Gastroesophageal sphincter (tissue), 4 donors: ENCODE results near the gene TBRG4. TPM values are rescaled to one million over a fixed set of nuclear protein-coding genes. Genes with fewer than 3 reads are reported as not detected.

Experiments
- ATAC-seq: fragments of 150-250 bp; one replicate; pipeline ENCODE4 v1.9.1; 2016; ENCODE audit warnings: mild to moderate bottlenecking, moderate library complexity
- H3K27ac ChIP-seq, 4 donors: fragments of 200-600 bp; sonication (generic) in 3 of 4; 1 replicate in 3 of 4; 2 replicates in 1 of 4; pipeline ENCODE4 v1.5.1; 2016 to 2019
- H3K27me3 ChIP-seq: fragments of 200-600 bp; sonication (generic); one replicate; pipeline ENCODE4 v1.5.1; 2019
- H3K36me3 ChIP-seq, 2 donors: fragments of 200-600 bp; sonication (generic); one replicate each; pipeline ENCODE4 v1.5.1; 2019; ENCODE audit warnings: control low read depth in 1 of 2
- H3K4me1 ChIP-seq, 3 donors: fragments of 200-600 bp; sonication (generic); 1 replicate in 2 of 3; 2 replicates in 1 of 3; pipeline ENCODE4 v1.5.1; 2016 to 2019; ENCODE audit warnings: control low read depth in 2 of 3
- H3K4me3 ChIP-seq, 2 donors: fragments of 200-600 bp; sonication (generic); one replicate each; pipeline ENCODE4 v1.5.1; 2019; ENCODE audit warnings: mild to moderate bottlenecking in 1 of 2, moderate library complexity in 1 of 2
- H3K9me3 ChIP-seq, 3 donors: fragments of 200-600 bp; sonication (generic); one replicate each; pipeline ENCODE4 v1.5.1; 2017 to 2019; ENCODE audit warnings: control low read depth in 2 of 3
- EP300 ChIP-seq: sonication (generic); formaldehyde crosslinking; IDR thresholded peaks from one replicate; pipeline ENCODE4 v1.6.1; 2017; ENCODE audit warnings: antibody characterized with exemption, mild to moderate bottlenecking
- POLR2A ChIP-seq, 2 donors: fragments of 450-650 bp; IDR thresholded peaks; one replicate each; pipeline ENCODE4 v1.6.1; 2017; ENCODE audit warnings: antibody characterized with exemption in 2 of 2, mild to moderate bottlenecking in 2 of 2, moderate library complexity in 1 of 2
- POLR2AphosphoS5 ChIP-seq: sonication (generic); formaldehyde crosslinking; IDR thresholded peaks from one replicate; pipeline ENCODE4 v1.6.1; 2017; ENCODE audit warnings: antibody characterized with exemption
- WGBS, 2 donors: methylation state at CpG; one replicate each; pipeline ENCODE4 v1.1.5; 2018; ENCODE audit warnings: low coverage in 1 of 2; 5-methylcytosine and 5-hydroxymethylcytosine counted together
- total RNA-seq, 4 donors: library from RNA; depleted of rRNA; stranded (reverse); fragments of >200 nt; gene quantifications; one replicate each; pipeline ENCODE4 v1.1.0, GENCODE V29; 2016
- TF ChIP-seq, protein P1 (sequence below), 4 experiments: fragments of 200-600 bp in 2 of 4; fragments of 450-650 bp in 2 of 4; sonication (generic) in 1 of 4; IDR thresholded peaks; one replicate each; pipeline ENCODE4 v1.5.1; 2017 to 2019; ENCODE audit warnings: antibody characterized with exemption in 4 of 4, mild to moderate bottlenecking in 2 of 4, moderate library complexity in 2 of 4

The TBRG4 gene
- total RNA-seq, 4 donors from 2014 or later: 38.7 to 66.6 (median 54.7) TPM

DNA sequence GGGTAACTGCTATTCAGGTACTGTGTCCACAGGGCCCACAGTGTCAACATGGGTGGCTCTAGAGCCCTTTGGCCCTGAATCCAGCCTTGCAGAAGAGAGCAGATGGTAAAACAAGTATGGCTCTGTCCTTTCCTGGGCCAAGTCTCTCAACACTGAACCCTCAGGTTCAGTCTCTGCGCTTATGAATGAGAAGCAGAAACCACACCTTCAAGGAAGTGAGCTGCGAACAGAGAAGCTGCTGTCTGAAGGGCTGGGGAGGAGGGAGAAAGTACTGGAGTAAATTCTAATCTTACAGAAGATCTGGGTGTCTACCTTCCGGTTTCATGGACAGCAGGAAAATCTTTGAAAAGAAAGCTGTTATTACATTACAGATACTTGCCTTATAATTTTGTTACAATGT is 4.1 kb downstream of the TBRG4 start:
- TF ChIP-seq, protein P1, sequence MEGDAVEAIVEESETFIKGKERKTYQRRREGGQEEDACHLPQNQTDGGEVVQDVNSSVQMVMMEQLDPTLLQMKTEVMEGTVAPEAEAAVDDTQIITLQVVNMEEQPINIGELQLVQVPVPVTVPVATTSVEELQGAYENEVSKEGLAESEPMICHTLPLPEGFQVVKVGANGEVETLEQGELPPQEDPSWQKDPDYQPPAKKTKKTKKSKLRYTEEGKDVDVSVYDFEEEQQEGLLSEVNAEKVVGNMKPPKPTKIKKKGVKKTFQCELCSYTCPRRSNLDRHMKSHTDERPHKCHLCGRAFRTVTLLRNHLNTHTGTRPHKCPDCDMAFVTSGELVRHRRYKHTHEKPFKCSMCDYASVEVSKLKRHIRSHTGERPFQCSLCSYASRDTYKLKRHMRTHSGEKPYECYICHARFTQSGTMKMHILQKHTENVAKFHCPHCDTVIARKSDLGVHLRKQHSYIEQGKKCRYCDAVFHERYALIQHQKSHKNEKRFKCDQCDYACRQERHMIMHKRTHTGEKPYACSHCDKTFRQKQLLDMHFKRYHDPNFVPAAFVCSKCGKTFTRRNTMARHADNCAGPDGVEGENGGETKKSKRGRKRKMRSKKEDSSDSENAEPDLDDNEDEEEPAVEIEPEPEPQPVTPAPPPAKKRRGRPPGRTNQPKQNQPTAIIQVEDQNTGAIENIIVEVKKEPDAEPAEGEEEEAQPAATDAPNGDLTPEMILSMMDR (IDR thresholded peaks at IDR 0.05): no peak
- no peak for TF ChIP-seq POLR2A (IDR thresholded peaks at IDR 0.05)
- no peak for TF ChIP-seq POLR2AphosphoS5
- no peak for TF ChIP-seq EP300
- WGBS, 2 donors: 42 to 100% methylated on average over 2 to 3 of the region's 3 CpGs
- no peaks in the 10 kb centered on the region for H3K27me3 ChIP-seq
- no peaks in the 10 kb centered on the region for H3K9me3 ChIP-seq
- H3K4me1 ChIP-seq: peaks cover 0 to 59% (median 21%) of the 10 kb centered on the region in 3 donors
- H3K36me3 ChIP-seq: peaks cover 2 to 72% of the 10 kb centered on the region in 2 donors
- no peak for ATAC-seq
- H3K27ac ChIP-seq: no peak overlapping the region
- no peak overlapping the region for H3K4me3 ChIP-seq

DNA sequence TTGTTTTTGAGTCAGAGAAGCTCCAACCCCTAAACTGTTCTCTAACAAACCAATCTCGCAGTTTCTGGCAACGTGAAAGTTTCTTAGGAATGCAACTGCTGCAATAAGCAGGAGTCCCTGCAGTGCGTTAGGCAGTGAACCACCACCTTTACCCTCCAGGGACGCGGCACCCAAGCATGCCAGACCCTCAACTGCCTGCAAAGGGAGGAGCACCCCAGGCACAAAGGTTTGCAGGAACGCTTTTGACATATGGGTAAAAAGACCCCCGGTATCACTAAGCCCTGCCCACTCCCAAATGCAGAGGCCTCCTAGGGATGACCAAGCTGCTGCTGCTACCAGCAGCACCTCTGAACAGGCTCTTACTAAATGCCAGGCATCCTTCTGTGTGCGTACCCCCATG is 4.7 kb downstream of the TBRG4 start:
- TF ChIP-seq EP300: no peak
- no peak for TF ChIP-seq POLR2A (IDR thresholded peaks at IDR 0.05)
- no peak for TF ChIP-seq POLR2AphosphoS5
- TF ChIP-seq, protein P1 (IDR thresholded peaks at IDR 0.05): no peak
- Histone ChIP-seq H3K27me3 (no peaks in the 10 kb centered on the region), H3K9me3 (no peaks in the 10 kb centered on the region), H3K4me1 (peaks cover 0 to 55% (median 21%) of the 10 kb centered on the region in 3 donors), H3K27ac (no peak overlapping the region), H3K4me3 (no peak overlapping the region), H3K36me3 (peaks cover 2 to 78% of the 10 kb centered on the region in 2 donors)
- 68 to 75% methylated on average over 2 to 5 of the region's 8 CpGs for WGBS, 2 donors
- no peak for ATAC-seq

DNA sequence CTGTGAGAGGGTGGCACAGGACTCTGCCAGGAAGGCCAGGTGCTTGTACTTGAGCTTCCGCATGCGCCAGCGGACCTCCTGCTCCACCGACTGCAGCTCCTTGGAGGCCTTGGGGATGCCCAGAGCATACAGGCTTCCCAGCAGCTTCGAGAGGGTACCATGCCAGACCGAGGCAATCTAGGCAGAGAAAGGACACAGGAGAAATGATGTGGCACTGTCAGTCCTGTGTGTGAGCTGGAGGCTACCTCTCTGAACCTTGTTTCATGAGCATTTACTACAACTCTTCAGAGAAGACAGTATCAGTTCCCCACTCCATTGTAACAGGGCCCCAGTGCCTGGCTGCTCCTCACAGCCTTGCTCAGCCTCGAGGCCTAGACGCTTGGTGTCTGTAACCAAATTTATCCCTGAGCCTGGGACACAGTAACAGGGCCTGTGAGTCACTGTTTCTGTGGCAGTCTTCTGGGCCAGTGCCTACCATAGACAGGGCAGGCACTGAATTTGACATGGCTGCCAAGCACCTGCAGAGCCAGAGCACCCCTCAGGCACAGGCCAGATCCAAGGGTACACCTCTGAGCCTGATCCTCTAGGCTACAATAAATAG is 5.8 kb downstream of the TBRG4 start:
- Histone ChIP-seq H3K9me3 (no peaks in the 10 kb centered on the region), H3K4me3 (no peak overlapping the region), H3K27ac (no peak overlapping the region), H3K4me1 (peaks cover 0 to 52% (median 19%) of the 10 kb centered on the region in 3 donors), H3K36me3 (peaks cover 2 to 89% of the 10 kb centered on the region in 2 donors), H3K27me3 (no peaks in the 10 kb centered on the region)
- 85% methylated on average over 2 of the region's 8 CpGs; no CpG with 5 or more reads in 1 of the 2 donors for WGBS, 2 donors
- TF ChIP-seq POLR2A (IDR thresholded peaks at IDR 0.05) (no peak), POLR2AphosphoS5 (no peak), EP300 (no peak)
- TF ChIP-seq, protein P1 (IDR thresholded peaks at IDR 0.05): no peak
- ATAC-seq: no peak

DNA sequence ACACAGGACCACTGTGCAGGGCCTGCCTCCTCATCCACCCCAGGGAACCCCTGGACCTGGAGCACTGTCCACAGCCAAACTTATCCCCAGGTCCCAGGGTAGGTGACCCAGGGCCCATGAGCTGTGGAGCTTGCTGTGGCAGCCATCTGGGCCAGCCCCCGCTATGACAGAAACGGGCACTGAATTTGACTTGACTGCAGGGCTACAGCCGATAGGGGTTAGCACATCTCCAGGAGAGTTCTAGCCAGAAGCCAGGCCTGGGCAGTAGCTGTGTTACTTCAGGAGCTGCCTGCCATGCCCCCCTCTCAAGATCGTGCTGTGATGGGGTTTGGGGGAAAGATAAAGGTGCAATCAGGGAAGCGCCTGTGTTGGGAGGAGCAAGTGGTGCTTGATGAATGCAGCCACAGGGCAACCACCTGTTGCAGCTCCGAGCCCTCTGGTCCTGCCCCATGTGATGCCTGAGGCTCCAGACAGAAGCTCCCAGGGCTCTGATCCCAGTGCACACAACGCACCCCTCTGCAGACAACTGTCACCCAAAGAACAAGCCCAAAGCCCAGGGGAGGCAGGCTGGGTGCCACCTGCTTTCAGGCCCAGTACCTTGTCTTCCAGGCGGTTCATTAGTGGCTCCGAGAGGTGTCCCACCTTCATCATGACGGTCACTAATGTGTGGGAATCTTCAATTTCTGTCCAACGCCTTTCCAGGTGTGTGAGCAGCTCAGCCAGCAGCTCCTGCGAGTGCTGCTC is 6.5 kb downstream of the TBRG4 start:
- Histone ChIP-seq H3K4me3 (no peak overlapping the region), H3K4me1 (peaks cover 0 to 45% (median 13%) of the 10 kb centered on the region in 3 donors), H3K27me3 (no peaks in the 10 kb centered on the region), H3K9me3 (no peaks in the 10 kb centered on the region), H3K36me3 (peaks cover 2 to 96% of the 10 kb centered on the region in 2 donors), H3K27ac (no peak overlapping the region)
- no peak for TF ChIP-seq POLR2AphosphoS5
- no peak for TF ChIP-seq EP300
- no peak for TF ChIP-seq POLR2A (IDR thresholded peaks at IDR 0.05)
- TF ChIP-seq, protein P1 (IDR thresholded peaks at IDR 0.05): no peak
- no peak for ATAC-seq
- 72 to 93% methylated on average over 2 to 3 of the region's 12 CpGs for WGBS, 2 donors
